HepG2 (cell line): Measurements from ENCODE around the gene RASSF7. TPM values are rescaled to one million over a fixed set of nuclear protein-coding genes. Genes with fewer than 3 reads are reported as not detected.
A peak's percentile ranks its signal among the peaks of the same experiment; 100 is the strongest.

ENCODE experiments used
- BORCS8-MEF2B ChIP-seq: sonication (generic); formaldehyde crosslinking; IDR thresholded peaks from 2 replicates; pipeline ENCODE4 v1.8.0; 2022; ENCODE audit warnings: mild to moderate bottlenecking, missing genetic modification reagents
- HMG20A ChIP-seq: IDR thresholded peaks from 2 replicates; pipeline ENCODE4 v1.6.1; 2016; ENCODE audit warnings: borderline replicate concordance
- KLF6 ChIP-seq: IDR thresholded peaks from 2 replicates; pipeline ENCODE4 v1.8.0; 2016; ENCODE audit warnings: missing biosample characterization, missing genetic modification reagents
- SALL1 ChIP-seq: sonication (generic); formaldehyde crosslinking; IDR thresholded peaks from 2 replicates; pipeline ENCODE4 v1.8.0; 2022; ENCODE audit warnings: mild to moderate bottlenecking, missing genetic modification reagents
- SP4 ChIP-seq: sonication (generic); formaldehyde crosslinking; IDR thresholded peaks from 2 replicates; pipeline ENCODE4 v1.8.1; 2023; ENCODE audit warnings: mild to moderate bottlenecking, missing genetic modification reagents
- YEATS4 ChIP-seq: sonication (generic); formaldehyde crosslinking; IDR thresholded peaks from 2 replicates; pipeline ENCODE4 v1.4.0; 2020; ENCODE audit warnings: missing genetic modification reagents, borderline replicate concordance
- polyA plus RNA-seq, 8 experiments: library from polyadenylated mRNA; depleted of rRNA in 3 of 8; stranded (reverse) in 7 of 8; unstranded in 1 of 8; fragments of >200 nt; fragmentation: Illumina TruSeq in 4 of 8; extraction: Trizol in 4 of 8; gene quantifications; 2 replicates each; pipeline versions ENCODE4 v1.2.1 to v1.2.3, GENCODE V29; 2011 to 2016; ENCODE audit warnings: low read depth in 4 of 8, missing spikeins in 1 of 8, mixed read lengths in 1 of 8; ENCODE audit not compliant: insufficient read depth in 1 of 8
- total RNA-seq, 5 experiments: library from RNA; depleted of rRNA; stranded (reverse); fragments of >200 nt; fragmentation: Illumina TruSeq; extraction: Trizol; gene quantifications; 2 replicates each; pipeline ENCODE4 v1.2.3, GENCODE V29; 2016; ENCODE audit warnings: low read depth in 1 of 5
- TF ChIP-seq, protein P1 (sequence below): sonication (generic); formaldehyde crosslinking; IDR thresholded peaks from 2 replicates; pipeline ENCODE4; 2020; ENCODE audit warnings: missing genetic modification reagents, mild to moderate bottlenecking, borderline replicate concordance
- TF ChIP-seq, protein P2 (sequence below): sonication (generic); formaldehyde crosslinking; IDR thresholded peaks from 2 replicates; pipeline ENCODE4 v1.4.0; 2020; ENCODE audit warnings: missing genetic modification reagents, mild to moderate bottlenecking, borderline replicate concordance
- TF ChIP-seq, protein P3 (sequence below): sonication (generic); formaldehyde crosslinking; conservative IDR thresholded peaks from 2 replicates; pipeline ENCODE4 v1.4.0; 2020; ENCODE audit warnings: mild to moderate bottlenecking, missing genetic modification reagents, moderate library complexity
- TF ChIP-seq, protein P4 (sequence below): sonication (generic); formaldehyde crosslinking; IDR thresholded peaks from 2 replicates; pipeline ENCODE4 v1.4.0; 2020; ENCODE audit warnings: missing genetic modification reagents
- TF ChIP-seq, protein P5 (sequence below): sonication (generic); formaldehyde crosslinking; IDR thresholded peaks from 2 replicates; pipeline ENCODE4 v1.4.0; 2020; ENCODE audit warnings: mild to moderate bottlenecking, low read depth, missing genetic modification reagents
- TF ChIP-seq, protein P6 (sequence below): sonication (generic); formaldehyde crosslinking; IDR thresholded peaks from 2 replicates; pipeline ENCODE4 v1.5.1; 2020; ENCODE audit warnings: mild to moderate bottlenecking, missing genetic modification reagents, borderline replicate concordance

RASSF7 gene
- total and polyA plus RNA-seq, 2 of the 13 experiments (the other 11 are each of a cell fraction or from before 2014, with no cell fraction given) = 20.2 to 28.6 TPM

DNA sequence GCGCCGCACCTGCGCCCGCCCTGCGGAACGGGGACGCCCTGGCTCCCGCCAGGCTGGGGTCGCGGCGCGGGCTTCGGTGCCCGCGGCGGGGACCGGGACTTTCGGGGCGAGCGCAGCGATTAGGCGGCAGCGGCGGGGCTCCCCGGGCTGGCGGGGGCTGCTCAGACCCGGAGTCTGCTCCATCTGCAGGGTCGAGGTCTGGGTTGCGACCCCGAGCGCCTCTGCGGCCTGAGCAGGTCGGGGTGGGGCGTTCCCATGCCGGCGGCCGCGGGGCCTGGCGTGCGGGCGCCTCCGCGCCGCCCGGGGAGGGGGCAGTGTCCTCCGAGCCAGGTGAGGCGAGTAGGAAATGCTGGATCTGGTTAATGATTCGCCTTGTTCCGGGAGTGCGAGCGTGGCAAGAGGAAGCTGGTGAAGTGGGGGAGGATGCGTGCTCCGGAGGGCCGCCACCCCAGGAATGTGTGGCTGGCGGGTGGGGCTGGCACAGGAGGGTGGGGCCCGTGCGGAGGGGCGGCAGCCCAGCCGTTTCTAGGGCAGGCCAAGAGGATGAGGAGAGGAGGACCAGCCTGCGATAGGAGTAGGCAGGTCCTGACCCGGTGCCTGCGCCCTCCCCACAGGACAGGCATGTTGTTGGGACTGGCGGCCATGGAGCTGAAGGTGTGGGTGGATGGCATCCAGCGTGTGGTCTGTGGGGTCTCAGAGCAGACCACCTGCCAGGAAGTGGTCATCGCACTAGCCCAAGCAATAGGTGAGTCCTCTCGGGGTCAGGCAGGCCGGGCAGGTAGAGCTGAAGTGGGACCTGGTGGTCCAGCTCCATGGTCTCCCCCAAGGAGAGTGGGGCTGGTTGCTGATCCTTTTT is 606 bp downstream of the RASSF7 start (continued):
- TF ChIP-seq KLF6 (CRISPR knock-in tag) (peak; percentile 61; the same call in 1 of the 2 replicates), YEATS4 (peak; percentile 88), BORCS8-MEF2B (no peak), SP4 (CRISPR knock-in tag) (no peak), HMG20A (CRISPR knock-in tag) (no peak; the same call in 1 of the 2 replicates), SALL1 (peak; percentile 30; the same call in 1 of the 2 replicates)
- TF ChIP-seq, protein P1, sequence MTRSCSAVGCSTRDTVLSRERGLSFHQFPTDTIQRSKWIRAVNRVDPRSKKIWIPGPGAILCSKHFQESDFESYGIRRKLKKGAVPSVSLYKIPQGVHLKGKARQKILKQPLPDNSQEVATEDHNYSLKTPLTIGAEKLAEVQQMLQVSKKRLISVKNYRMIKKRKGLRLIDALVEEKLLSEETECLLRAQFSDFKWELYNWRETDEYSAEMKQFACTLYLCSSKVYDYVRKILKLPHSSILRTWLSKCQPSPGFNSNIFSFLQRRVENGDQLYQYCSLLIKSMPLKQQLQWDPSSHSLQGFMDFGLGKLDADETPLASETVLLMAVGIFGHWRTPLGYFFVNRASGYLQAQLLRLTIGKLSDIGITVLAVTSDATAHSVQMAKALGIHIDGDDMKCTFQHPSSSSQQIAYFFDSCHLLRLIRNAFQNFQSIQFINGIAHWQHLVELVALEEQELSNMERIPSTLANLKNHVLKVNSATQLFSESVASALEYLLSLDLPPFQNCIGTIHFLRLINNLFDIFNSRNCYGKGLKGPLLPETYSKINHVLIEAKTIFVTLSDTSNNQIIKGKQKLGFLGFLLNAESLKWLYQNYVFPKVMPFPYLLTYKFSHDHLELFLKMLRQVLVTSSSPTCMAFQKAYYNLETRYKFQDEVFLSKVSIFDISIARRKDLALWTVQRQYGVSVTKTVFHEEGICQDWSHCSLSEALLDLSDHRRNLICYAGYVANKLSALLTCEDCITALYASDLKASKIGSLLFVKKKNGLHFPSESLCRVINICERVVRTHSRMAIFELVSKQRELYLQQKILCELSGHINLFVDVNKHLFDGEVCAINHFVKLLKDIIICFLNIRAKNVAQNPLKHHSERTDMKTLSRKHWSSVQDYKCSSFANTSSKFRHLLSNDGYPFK (CRISPR knock-in tag) = no peak
- TF ChIP-seq, protein P2, sequence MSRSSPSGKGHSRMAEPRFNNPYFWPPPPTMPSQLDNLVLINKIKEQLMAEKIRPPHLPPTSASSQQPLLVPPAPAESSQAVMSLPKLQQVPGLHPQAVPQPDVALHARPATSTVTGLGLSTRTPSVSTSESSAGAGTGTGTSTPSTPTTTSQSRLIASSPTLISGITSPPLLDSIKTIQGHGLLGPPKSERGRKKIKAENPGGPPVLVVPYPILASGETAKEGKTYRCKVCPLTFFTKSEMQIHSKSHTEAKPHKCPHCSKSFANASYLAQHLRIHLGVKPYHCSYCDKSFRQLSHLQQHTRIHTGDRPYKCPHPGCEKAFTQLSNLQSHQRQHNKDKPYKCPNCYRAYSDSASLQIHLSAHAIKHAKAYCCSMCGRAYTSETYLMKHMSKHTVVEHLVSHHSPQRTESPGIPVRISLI (CRISPR knock-in tag) = no peak
- TF ChIP-seq, protein P3, sequence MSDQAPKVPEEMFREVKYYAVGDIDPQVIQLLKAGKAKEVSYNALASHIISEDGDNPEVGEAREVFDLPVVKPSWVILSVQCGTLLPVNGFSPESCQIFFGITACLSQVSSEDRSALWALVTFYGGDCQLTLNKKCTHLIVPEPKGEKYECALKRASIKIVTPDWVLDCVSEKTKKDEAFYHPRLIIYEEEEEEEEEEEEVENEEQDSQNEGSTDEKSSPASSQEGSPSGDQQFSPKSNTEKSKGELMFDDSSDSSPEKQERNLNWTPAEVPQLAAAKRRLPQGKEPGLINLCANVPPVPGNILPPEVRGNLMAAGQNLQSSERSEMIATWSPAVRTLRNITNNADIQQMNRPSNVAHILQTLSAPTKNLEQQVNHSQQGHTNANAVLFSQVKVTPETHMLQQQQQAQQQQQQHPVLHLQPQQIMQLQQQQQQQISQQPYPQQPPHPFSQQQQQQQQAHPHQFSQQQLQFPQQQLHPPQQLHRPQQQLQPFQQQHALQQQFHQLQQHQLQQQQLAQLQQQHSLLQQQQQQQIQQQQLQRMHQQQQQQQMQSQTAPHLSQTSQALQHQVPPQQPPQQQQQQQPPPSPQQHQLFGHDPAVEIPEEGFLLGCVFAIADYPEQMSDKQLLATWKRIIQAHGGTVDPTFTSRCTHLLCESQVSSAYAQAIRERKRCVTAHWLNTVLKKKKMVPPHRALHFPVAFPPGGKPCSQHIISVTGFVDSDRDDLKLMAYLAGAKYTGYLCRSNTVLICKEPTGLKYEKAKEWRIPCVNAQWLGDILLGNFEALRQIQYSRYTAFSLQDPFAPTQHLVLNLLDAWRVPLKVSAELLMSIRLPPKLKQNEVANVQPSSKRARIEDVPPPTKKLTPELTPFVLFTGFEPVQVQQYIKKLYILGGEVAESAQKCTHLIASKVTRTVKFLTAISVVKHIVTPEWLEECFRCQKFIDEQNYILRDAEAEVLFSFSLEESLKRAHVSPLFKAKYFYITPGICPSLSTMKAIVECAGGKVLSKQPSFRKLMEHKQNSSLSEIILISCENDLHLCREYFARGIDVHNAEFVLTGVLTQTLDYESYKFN (CRISPR knock-in tag) = peak; percentile 71
- TF ChIP-seq, protein P4, sequence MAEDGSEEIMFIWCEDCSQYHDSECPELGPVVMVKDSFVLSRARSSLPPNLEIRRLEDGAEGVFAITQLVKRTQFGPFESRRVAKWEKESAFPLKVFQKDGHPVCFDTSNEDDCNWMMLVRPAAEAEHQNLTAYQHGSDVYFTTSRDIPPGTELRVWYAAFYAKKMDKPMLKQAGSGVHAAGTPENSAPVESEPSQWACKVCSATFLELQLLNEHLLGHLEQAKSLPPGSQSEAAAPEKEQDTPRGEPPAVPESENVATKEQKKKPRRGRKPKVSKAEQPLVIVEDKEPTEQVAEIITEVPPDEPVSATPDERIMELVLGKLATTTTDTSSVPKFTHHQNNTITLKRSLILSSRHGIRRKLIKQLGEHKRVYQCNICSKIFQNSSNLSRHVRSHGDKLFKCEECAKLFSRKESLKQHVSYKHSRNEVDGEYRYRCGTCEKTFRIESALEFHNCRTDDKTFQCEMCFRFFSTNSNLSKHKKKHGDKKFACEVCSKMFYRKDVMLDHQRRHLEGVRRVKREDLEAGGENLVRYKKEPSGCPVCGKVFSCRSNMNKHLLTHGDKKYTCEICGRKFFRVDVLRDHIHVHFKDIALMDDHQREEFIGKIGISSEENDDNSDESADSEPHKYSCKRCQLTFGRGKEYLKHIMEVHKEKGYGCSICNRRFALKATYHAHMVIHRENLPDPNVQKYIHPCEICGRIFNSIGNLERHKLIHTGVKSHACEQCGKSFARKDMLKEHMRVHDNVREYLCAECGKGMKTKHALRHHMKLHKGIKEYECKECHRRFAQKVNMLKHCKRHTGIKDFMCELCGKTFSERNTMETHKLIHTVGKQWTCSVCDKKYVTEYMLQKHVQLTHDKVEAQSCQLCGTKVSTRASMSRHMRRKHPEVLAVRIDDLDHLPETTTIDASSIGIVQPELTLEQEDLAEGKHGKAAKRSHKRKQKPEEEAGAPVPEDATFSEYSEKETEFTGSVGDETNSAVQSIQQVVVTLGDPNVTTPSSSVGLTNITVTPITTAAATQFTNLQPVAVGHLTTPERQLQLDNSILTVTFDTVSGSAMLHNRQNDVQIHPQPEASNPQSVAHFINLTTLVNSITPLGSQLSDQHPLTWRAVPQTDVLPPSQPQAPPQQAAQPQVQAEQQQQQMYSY (CRISPR knock-in tag) = no peak; the same call in 1 of the 2 replicates
- TF ChIP-seq, protein P5, sequence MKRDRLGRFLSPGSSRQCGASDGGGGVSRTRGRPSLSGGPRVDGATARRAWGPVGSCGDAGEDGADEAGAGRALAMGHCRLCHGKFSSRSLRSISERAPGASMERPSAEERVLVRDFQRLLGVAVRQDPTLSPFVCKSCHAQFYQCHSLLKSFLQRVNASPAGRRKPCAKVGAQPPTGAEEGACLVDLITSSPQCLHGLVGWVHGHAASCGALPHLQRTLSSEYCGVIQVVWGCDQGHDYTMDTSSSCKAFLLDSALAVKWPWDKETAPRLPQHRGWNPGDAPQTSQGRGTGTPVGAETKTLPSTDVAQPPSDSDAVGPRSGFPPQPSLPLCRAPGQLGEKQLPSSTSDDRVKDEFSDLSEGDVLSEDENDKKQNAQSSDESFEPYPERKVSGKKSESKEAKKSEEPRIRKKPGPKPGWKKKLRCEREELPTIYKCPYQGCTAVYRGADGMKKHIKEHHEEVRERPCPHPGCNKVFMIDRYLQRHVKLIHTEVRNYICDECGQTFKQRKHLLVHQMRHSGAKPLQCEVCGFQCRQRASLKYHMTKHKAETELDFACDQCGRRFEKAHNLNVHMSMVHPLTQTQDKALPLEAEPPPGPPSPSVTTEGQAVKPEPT (CRISPR knock-in tag) = no peak
- TF ChIP-seq, protein P6, sequence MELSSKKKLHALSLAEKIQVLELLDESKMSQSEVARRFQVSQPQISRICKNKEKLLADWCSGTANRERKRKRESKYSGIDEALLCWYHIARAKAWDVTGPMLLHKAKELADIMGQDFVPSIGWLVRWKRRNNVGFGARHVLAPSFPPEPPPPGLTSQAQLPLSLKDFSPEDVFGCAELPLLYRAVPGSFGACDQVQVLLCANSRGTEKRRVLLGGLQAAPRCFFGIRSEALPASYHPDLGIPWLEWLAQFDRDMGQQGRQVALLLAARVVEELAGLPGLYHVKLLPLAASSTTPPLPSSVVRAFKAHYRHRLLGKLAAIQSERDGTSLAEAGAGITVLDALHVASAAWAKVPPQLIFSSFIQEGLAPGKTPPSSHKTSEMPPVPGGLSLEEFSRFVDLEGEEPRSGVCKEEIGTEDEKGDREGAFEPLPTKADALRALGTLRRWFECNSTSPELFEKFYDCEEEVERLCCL (CRISPR knock-in tag) = 0 out of 2 replicates have a peak, but pooled peaks have one; percentile 37
